ENCODE results near the gene TXLNA.

The TXLNA gene

GRCh38 chr1:32223683-32224082 is 44.2 kb downstream of the TXLNA start:
- no peak overlapping the region for H3K4me3 ChIP-seq (replicated peaks; ENCODE audit: low read depth, low read length)
- no peak for DNase-seq (ENCODE audit: low read depth)
- no peak for TF ChIP-seq CTCF (IDR thresholded peaks at IDR 0.05; ENCODE audit: low read length, missing control alignments)

- TF ChIP-seq CTCF (IDR thresholded peaks at IDR 0.05; ENCODE audit: low read length, missing control alignments) = no peak
- H3K4me3 ChIP-seq (replicated peaks; ENCODE audit: low read depth, low read length) = no peak overlapping the region
- no peak for DNase-seq (ENCODE audit: low read depth)
Measured at GRCh38 chr1:32224285-32224684, 44.8 kb downstream of the TXLNA start.

DNA sequence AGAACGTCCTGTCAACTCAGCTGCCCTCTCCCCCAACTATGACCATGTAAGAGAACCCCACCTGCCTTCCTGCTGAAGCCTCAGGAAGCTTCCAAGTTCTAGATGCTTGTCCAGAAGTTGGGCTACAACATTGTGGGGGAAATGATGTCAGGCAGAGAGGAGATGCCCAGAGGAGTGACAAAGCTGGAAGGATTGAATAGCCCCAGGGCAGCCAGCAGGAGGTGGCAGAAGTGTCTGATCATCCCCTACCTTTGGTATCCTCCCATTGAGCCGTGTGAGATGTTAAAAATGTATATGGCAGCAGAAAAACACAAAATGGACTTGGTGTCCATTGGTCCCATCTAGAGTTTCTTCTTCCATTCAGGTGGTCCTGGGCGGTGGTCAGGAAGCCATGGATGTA is 49.3 kb downstream of the TXLNA start:
- TF ChIP-seq CTCF (IDR thresholded peaks at IDR 0.05; ENCODE audit: low read length, missing control alignments) = no peak
- H3K4me3 ChIP-seq (replicated peaks; ENCODE audit: low read depth, low read length) = no peak overlapping the region
- no peak for DNase-seq (ENCODE audit: low read depth)

- TF ChIP-seq CTCF (IDR thresholded peaks at IDR 0.05; ENCODE audit: low read length, missing control alignments) = no peak
- no peak overlapping the region for H3K4me3 ChIP-seq (replicated peaks; ENCODE audit: low read depth, low read length)
- no peak for DNase-seq (ENCODE audit: low read depth)
Measured at GRCh38 chr1:32231843-32232432, 52.5 kb downstream of the TXLNA start.

- DNase-seq (ENCODE audit: low read depth) = no peak
- TF ChIP-seq CTCF (IDR thresholded peaks at IDR 0.05; ENCODE audit: low read length, missing control alignments) = no peak
Measured at GRCh38 chr1:32232558-32233304, 53.3 kb downstream of the TXLNA start.

GRCh38 chr1:32234792-32235191 is 55.3 kb downstream of the TXLNA start:
- no peak for TF ChIP-seq CTCF (IDR thresholded peaks at IDR 0.05; ENCODE audit: low read length, missing control alignments)
- no peak overlapping the region for H3K4me3 ChIP-seq (replicated peaks; ENCODE audit: low read depth, low read length)
- DNase-seq (ENCODE audit: low read depth) = no peak

More at GRCh38 chr1:32232558-32233304, 53.3 kb downstream of the TXLNA start:
- H3K4me3 ChIP-seq (replicated peaks; ENCODE audit: low read depth, low read length) = no peak overlapping the region

DNA sequence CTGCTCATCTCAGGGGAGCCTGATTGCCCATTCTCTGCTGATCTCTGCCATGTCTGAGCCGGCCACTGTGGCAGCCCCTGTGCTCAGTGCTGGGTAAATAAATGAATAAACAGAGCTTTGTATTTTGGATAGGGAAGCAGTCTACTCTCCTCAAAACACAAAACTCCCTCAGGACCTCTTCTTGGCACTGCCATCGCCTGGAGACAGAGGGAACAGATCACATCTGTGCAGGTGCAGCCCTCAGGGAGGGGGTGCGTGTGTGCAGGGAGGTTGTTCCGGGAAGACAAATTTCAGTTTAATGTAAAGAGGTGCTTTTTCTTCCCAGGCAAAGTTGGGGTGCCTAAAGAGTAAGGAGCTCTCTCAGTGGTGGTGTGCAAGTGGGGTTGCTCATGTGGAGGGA is 59.9 kb downstream of the TXLNA start:
- no peak overlapping the region for H3K4me3 ChIP-seq (replicated peaks; ENCODE audit: low read depth, low read length)
- no peak for DNase-seq (ENCODE audit: low read depth)
- TF ChIP-seq CTCF (IDR thresholded peaks at IDR 0.05; ENCODE audit: low read length, missing control alignments) = no peak

Data from fibroblast of pulmonary artery (primary cell).